Retinal pigment epithelial cell (primary cell): ENCODE measurements around the gene KANK3.
A peak's percentile ranks its signal among the peaks of the same experiment; 100 is the strongest.

Source experiments
- DNase-seq: peaks from one replicate; pipeline ENCODE4 v3.0.0-alpha.2; 2010; ENCODE audit warnings: low read depth
- H3K4me3 ChIP-seq: 2 replicates; pipeline ENCODE4 v1.5.1; 2011; ENCODE audit warnings: mild to moderate bottlenecking, low read length, control low read depth, moderate library complexity
- TF ChIP-seq, protein P1 (sequence below): conservative IDR thresholded peaks from 2 replicates; pipeline ENCODE4 v1.5.1; 2011; ENCODE audit warnings: low read depth, low read length, control low read depth, inconsistent platforms

The KANK3 gene

GRCh38 chr19:8336660-8337059, 6.4 kb downstream of the KANK3 start:
- no peak for DNase-seq
- no peak overlapping the region for H3K4me3 ChIP-seq
- TF ChIP-seq, protein P1, sequence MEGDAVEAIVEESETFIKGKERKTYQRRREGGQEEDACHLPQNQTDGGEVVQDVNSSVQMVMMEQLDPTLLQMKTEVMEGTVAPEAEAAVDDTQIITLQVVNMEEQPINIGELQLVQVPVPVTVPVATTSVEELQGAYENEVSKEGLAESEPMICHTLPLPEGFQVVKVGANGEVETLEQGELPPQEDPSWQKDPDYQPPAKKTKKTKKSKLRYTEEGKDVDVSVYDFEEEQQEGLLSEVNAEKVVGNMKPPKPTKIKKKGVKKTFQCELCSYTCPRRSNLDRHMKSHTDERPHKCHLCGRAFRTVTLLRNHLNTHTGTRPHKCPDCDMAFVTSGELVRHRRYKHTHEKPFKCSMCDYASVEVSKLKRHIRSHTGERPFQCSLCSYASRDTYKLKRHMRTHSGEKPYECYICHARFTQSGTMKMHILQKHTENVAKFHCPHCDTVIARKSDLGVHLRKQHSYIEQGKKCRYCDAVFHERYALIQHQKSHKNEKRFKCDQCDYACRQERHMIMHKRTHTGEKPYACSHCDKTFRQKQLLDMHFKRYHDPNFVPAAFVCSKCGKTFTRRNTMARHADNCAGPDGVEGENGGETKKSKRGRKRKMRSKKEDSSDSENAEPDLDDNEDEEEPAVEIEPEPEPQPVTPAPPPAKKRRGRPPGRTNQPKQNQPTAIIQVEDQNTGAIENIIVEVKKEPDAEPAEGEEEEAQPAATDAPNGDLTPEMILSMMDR: no peak

DNA sequence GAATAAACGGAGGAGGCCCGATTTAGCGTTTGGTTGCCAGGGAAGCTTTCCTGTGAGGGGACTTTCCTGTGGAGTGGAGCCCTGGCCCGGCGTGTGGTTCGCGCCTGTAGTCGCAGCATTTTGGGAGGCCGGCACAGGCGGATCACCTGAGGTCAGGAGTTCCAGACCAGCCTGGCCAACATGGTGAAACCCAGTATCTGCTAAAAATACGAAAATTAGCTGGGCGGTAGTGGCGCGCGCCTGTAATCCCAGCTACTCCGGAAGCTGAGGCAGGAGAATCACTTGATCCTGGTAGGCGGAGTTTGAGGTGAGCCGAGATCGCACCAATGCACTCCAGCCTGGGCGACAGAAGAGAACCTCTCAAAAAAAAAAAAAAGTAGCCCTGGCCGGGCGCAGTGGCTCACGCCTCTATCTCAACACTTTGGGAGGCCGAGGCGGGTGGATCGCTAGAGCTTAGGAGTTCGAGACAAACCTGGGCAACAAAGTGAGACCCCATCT, 6.9 kb downstream of the KANK3 start:
- no peak overlapping the region for H3K4me3 ChIP-seq
- TF ChIP-seq, protein P1: no peak
- no peak for DNase-seq

- DNase-seq: no peak
These were observed 7.6 kb downstream of the KANK3 start for GRCh38 chr19:8335343-8336071.

GRCh38 chr19:8334458-8335342, 8.4 kb downstream of the KANK3 start:
- H3K4me3 ChIP-seq: no peak overlapping the region
- peak; percentile 29 for DNase-seq
- TF ChIP-seq, protein P1: no peak

More at GRCh38 chr19:8335343-8336071, 7.6 kb downstream of the KANK3 start:
- TF ChIP-seq, protein P1: no peak
- no peak overlapping the region for H3K4me3 ChIP-seq

DNA sequence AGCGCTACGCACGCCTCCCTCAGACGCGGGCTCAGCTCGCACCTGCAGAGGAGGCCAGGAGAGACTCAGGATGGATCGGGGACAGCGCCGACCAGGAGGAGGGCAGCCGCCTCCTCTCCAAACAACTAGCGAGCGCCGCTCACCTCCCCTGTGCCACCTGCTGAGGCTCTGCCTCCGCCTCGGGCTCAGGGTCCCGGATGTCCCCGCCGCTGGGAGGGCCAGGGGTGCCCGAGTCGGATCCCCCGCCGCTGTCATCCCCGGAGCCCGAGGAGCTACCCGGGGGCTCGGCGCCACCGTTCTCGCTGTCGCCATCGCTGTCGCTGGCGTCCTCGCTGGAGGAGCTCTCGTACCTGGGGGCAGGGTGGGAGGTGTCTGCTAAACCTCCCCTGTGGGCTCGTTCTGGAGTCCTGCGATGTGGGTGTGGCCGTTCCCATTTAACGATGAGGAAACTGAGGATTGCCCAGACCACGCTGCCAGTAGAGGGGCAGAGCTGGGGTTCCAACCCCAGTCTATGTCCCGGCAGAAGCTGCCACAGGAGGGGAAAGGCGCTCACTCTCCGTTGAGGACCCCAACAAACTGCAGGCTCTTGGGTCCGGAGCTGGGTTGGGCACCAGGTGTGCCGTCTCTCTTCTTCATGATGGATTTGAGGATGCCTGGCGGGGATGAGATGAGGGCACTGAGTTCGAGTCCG, 9.2 kb downstream of the KANK3 start:
- TF ChIP-seq, protein P1: no peak

GRCh38 chr19:8332976-8333766, 9.9 kb downstream of the KANK3 start:
- H3K4me3 ChIP-seq: no peak overlapping the region
- DNase-seq: no peak
- TF ChIP-seq, protein P1: no peak

More for the DNA sequence above, 9.2 kb downstream of the KANK3 start:
- DNase-seq: no peak
- H3K4me3 ChIP-seq: no peak overlapping the region
